HL-60 (cell line): ENCODE measurements around the gene TCEAL7.
"Not testable (repeated sequence)": the region's sequence is repeated elsewhere in the genome, so short reads cannot be mapped to it uniquely, and the experiment has no call there.

Experiments used
- DNase-seq, 2 experiments: peaks; one replicate each; pipeline ENCODE4 v3.0.0-alpha.2; 2010 to 2020; ENCODE audit warnings: low read depth in 1 of 2, low spot score in 1 of 2
- H3K27ac ChIP-seq: fragments of 250-450 bp; sonication (Bioruptor Pico); replicated peaks from 2 replicates; pipeline ENCODE4 v1.5.1; 2020; ENCODE audit warnings: mild to moderate bottlenecking, moderate library complexity
- H3K27me3 ChIP-seq: fragments of 250-450 bp; sonication (Bioruptor Pico); 2 replicates; pipeline ENCODE4 v1.5.1; 2021; ENCODE audit warnings: mild to moderate bottlenecking, moderate library complexity; ENCODE audit not compliant: insufficient read depth, poor library complexity, severe bottlenecking
- H3K4me3 ChIP-seq: replicated peaks from 2 replicates; pipeline ENCODE4 v1.5.1; 2011; ENCODE audit warnings: mild to moderate bottlenecking, control low read depth, low read length; ENCODE audit not compliant: insufficient read depth
- CTCF ChIP-seq: IDR thresholded peaks from one replicate; pipeline ENCODE4 v1.5.1; 2011; ENCODE audit warnings: low read length, control low read depth, inconsistent platforms; ENCODE audit not compliant: insufficient read depth
- GABPA ChIP-seq: IDR thresholded peaks from 2 replicates; pipeline ENCODE4 v1.6.1; 2012; ENCODE audit warnings: low read depth
- POLR2AphosphoS5 ChIP-seq: IDR thresholded peaks from 2 replicates; pipeline ENCODE4 v1.6.1; 2012; ENCODE audit warnings: low read depth
- REST ChIP-seq: IDR thresholded peaks from 2 replicates; pipeline ENCODE4 v1.6.1; 2012; ENCODE audit warnings: low read depth; ENCODE audit not compliant: insufficient replicate concordance
- SPI1 ChIP-seq: IDR thresholded peaks from 2 replicates; pipeline ENCODE4 v1.6.1; 2012; ENCODE audit warnings: low read depth, mild to moderate bottlenecking, borderline replicate concordance
- long read RNA-seq: library from polyadenylated mRNA; unstranded; transcript quantifications from one replicate; pipeline ENCODE4 v2.0.0, GENCODE V29; 2020

TCEAL7 gene
- long read RNA-seq: 0 reads

- DNase-seq: no peak
- peaks cover 19% of the 10 kb centered on the region for H3K27me3 ChIP-seq
- TF ChIP-seq REST (no peak), POLR2AphosphoS5 (no peak), GABPA (no peak), CTCF (no peak), SPI1 (no peak)
- no peak within 1 kb of the TSS for H3K27ac ChIP-seq
- no peak within 1 kb of the TSS for H3K4me3 ChIP-seq
Observed at GRCh38 chrX:103329991-103330390, at the start of gene TCEAL7. Gene TCEAL7, plus strand, starts transcription at chrX:103330239. Its CDS starts 1,165 bp downstream, at chrX:103331404.

- Histone ChIP-seq H3K27me3 (peaks cover 2% of the 10 kb centered on the region), H3K4me3 (no peak overlapping the region), H3K27ac (no peak overlapping the region)
- DNase-seq: no peak
- TF ChIP-seq POLR2AphosphoS5: no peak
- no peak for TF ChIP-seq SPI1
- no peak for TF ChIP-seq REST
- no peak for TF ChIP-seq CTCF
- no peak for TF ChIP-seq GABPA
Observed at GRCh38 chrX:103293118-103293517, 36.9 kb upstream of the TCEAL7 start.

GRCh38 chrX:103304705-103305104 lies 25.3 kb upstream of the TCEAL7 start:
- no peak for DNase-seq
- H3K27me3 ChIP-seq: peaks cover 12% of the 10 kb centered on the region
- TF ChIP-seq CTCF: no peak
- TF ChIP-seq GABPA: no peak
- no peak for TF ChIP-seq SPI1
- TF ChIP-seq REST: no peak
- TF ChIP-seq POLR2AphosphoS5: no peak
- H3K4me3 ChIP-seq: no peak overlapping the region
- H3K27ac ChIP-seq: no peak overlapping the region

GRCh38 chrX:103305666-103306065 lies 24.4 kb upstream of the TCEAL7 start:
- DNase-seq, H3K27ac ChIP-seq, H3K4me3 ChIP-seq: not testable (repeated sequence)
- H3K27me3 ChIP-seq: peaks cover 13% of the 10 kb centered on the region
